Activated T-helper 2 cell treated with anti-CD3 and anti-CD28 coated beads, Interferon-gamma antibody, Interleukin-2, Interleukin-4, amounts not matched to agents 10 μg/mL and 5 μg/mL and 100 μg/mL, durations not matched to agents 14 hours and 24 hours and 36 hours (primary cell): ENCODE data around the gene HSBP1L1. TPM values are rescaled to one million over a fixed set of nuclear protein-coding genes. Genes with fewer than 3 reads are reported as not detected.
A peak's percentile ranks its signal among the peaks of the same experiment; 100 is the strongest.
"Not testable (repeated sequence)": the region's sequence is repeated elsewhere in the genome, so short reads cannot be mapped to it uniquely, and the experiment has no call there.

Source experiments
- DNase-seq: peaks from one replicate; pipeline ENCODE4 v3.0.0; 2021; ENCODE audit warnings: low spot score
- H3K27ac Mint-ChIP-seq: one replicate; pipeline ENCODE4 v1.8.0; 2021; ENCODE audit warnings: mixed read lengths
- H3K27me3 Mint-ChIP-seq: one replicate; pipeline ENCODE4 v1.8.0; 2021; ENCODE audit warnings: low read depth, mixed read lengths
- H3K36me3 Mint-ChIP-seq: one replicate; pipeline ENCODE4 v1.8.0; 2021; ENCODE audit warnings: low read depth, mixed read lengths
- H3K4me1 Mint-ChIP-seq: one replicate; pipeline ENCODE4 v1.8.0; 2021; ENCODE audit warnings: low read depth, mixed read lengths
- H3K4me3 Mint-ChIP-seq: one replicate; pipeline ENCODE4 v1.8.0; 2021; ENCODE audit warnings: low read depth, mild to moderate bottlenecking, moderate library complexity, mixed read lengths
- H3K9me3 Mint-ChIP-seq: one replicate; pipeline ENCODE4 v1.8.0; 2021; ENCODE audit warnings: mixed read lengths
- intact Hi-C: fragments of 100-400 bp; cut with micrococcal nuclease; formaldehyde crosslinking; loops from one replicate; pipeline ENCODE4 v1.15.1; 2023
- total RNA-seq: library from RNA; stranded (reverse); gene quantifications from 2 replicates; pipeline ENCODE4 v1.2.3, GENCODE V29; 2022

HSBP1L1 gene
- total RNA-seq, 1 donor from 2014 or later: 12.0 TPM

- no peaks in the 10 kb centered on the region for H3K27me3 Mint-ChIP-seq
- peaks cover 28% of the 10 kb centered on the region for H3K4me1 Mint-ChIP-seq
- peaks cover 26% of the 10 kb centered on the region for H3K36me3 Mint-ChIP-seq
- peak overlapping the region; percentile 17 for H3K4me3 Mint-ChIP-seq
- intact Hi-C loops: loop anchor here (10.0 kb wide), 1 partner anchor 428 kb away; no protein-coding TSS in a partner anchor
- no peaks in the 10 kb centered on the region for H3K9me3 Mint-ChIP-seq
- no peak for DNase-seq
- H3K27ac Mint-ChIP-seq: no peak overlapping the region
Observed at GRCh38 chr18:79952456-79952995, 11.9 kb upstream of the HSBP1L1 start.

- no peak overlapping the region for H3K27ac Mint-ChIP-seq
- peaks cover 22% of the 10 kb centered on the region for H3K36me3 Mint-ChIP-seq
- DNase-seq: no peak
- no peaks in the 10 kb centered on the region for H3K9me3 Mint-ChIP-seq
- H3K4me1 Mint-ChIP-seq: peaks cover 26% of the 10 kb centered on the region
- H3K27me3 Mint-ChIP-seq: no peaks in the 10 kb centered on the region
- H3K4me3 Mint-ChIP-seq: peak overlapping the region; percentile 26
- intact Hi-C loops: loop anchor here (10.0 kb wide), 1 partner anchor 428 kb away; no protein-coding TSS in a partner anchor
Observed at GRCh38 chr18:79952996-79953559, 11.4 kb upstream of the HSBP1L1 start.

- peak overlapping the region; percentile 52 for H3K27ac Mint-ChIP-seq
- H3K36me3 Mint-ChIP-seq: peaks cover 12% of the 10 kb centered on the region
Observed at GRCh38 chr18:79953971-79954651, 10.3 kb upstream of the HSBP1L1 start.

DNA sequence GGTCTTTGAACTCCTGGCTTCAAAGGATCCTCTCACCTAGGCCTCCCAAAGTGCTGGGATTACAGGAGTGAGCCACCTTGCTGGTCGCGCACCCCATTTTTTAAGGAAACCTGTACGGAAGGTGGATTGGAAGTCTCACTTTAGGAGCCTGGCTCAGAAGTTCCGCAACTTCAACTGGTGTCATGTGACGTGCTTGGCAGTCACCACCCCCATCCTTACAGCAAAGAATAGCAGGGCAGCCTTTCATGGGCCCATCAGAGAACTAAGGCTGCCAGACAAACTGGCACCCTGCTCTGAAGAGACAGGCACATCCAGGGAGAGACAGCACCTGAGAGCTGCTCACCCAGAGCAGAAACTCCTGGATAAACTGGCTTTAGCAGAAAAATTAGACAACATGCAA lies 9.7 kb upstream of the HSBP1L1 start:
- Mint-ChIP-seq H3K4me3 (no peak overlapping the region), H3K27ac (no peak overlapping the region)
- intact Hi-C loops: loop anchor here (10.0 kb wide), 1 partner anchor 430 kb away; no protein-coding TSS in a partner anchor

More at GRCh38 chr18:79953971-79954651, 10.3 kb upstream of the HSBP1L1 start:
- Mint-ChIP-seq H3K4me3 (no peak overlapping the region), H3K4me1 (peaks cover 24% of the 10 kb centered on the region), H3K27me3 (no peaks in the 10 kb centered on the region), H3K9me3 (no peaks in the 10 kb centered on the region)
- no peak for DNase-seq
- intact Hi-C loops: loop anchor here (10.0 kb wide), 1 partner anchor 429 kb away; no protein-coding TSS in a partner anchor

GRCh38 chr18:79955302-79956075 lies 9.0 kb upstream of the HSBP1L1 start:
- H3K27me3 Mint-ChIP-seq: no peaks in the 10 kb centered on the region
- no peaks in the 10 kb centered on the region for H3K9me3 Mint-ChIP-seq
- H3K4me3 Mint-ChIP-seq: no peak overlapping the region
- no peak overlapping the region for H3K27ac Mint-ChIP-seq
- intact Hi-C loops: loop anchor here (10.0 kb wide), 1 partner anchor 431 kb away; no protein-coding TSS in a partner anchor
- H3K36me3 Mint-ChIP-seq: peaks cover under 1% of the 10 kb centered on the region
- DNase-seq: no peak
- peaks cover 25% of the 10 kb centered on the region for H3K4me1 Mint-ChIP-seq

More for the DNA sequence above, 9.7 kb upstream of the HSBP1L1 start:
- Mint-ChIP-seq H3K4me1 (peaks cover 22% of the 10 kb centered on the region), H3K36me3 (peaks cover 5% of the 10 kb centered on the region), H3K9me3 (no peaks in the 10 kb centered on the region), H3K27me3 (no peaks in the 10 kb centered on the region)
- DNase-seq: no peak

DNA sequence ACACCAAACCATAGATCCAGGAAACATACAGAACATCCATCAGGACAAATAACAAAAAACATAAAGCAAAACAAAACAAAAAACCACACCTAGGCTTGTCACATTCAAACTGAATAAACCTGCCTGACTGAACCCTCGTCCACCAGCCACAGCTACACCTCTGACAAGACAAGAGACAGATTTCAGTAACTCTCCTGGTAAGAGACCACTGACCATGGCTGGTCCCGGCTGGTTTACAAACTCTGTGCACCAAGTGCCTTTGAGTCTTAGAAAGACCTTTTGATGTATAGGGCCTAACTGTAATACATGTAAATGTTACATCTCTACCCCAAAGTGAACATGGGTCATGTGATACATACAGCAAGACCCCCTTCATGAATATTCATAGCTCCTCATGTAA lies 8.2 kb upstream of the HSBP1L1 start:
- peaks cover 29% of the 10 kb centered on the region for H3K4me1 Mint-ChIP-seq
- no peaks in the 10 kb centered on the region for H3K36me3 Mint-ChIP-seq
- no peak for DNase-seq
- intact Hi-C loops: loop anchor here (10.0 kb wide), 1 partner anchor 431 kb away; no protein-coding TSS in a partner anchor
- no peak overlapping the region for H3K4me3 Mint-ChIP-seq
- H3K27me3 Mint-ChIP-seq: no peaks in the 10 kb centered on the region
- no peaks in the 10 kb centered on the region for H3K9me3 Mint-ChIP-seq
- no peak overlapping the region for H3K27ac Mint-ChIP-seq

DNA sequence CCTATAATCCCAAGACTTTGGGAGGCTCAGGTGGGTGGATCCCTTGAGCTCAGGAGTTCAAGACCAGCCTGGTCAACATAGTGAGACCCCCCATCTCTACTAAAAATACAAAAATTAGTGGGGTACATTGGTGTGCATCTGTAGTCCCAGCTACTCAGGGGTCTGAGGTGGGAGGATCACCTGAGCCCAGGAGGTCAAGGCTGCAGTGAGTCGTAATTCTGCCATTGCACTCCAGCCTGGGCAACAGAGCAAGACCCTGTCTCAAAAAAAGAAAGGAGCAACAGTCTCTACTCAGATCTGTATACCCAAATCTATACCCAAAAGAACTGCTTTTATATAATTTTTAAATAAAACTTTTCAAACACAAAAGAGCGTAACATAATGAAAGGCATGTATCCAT lies 5.5 kb upstream of the HSBP1L1 start:
- intact Hi-C loops: loop anchor here (10.0 kb wide), 1 partner anchor 434 kb away; no protein-coding TSS in a partner anchor
- Mint-ChIP-seq H3K27me3 (no peaks in the 10 kb centered on the region), H3K4me3 (no peak overlapping the region)

GRCh38 chr18:79960161-79960801 lies 4.2 kb upstream of the HSBP1L1 start:
- DNase-seq, H3K27ac Mint-ChIP-seq, H3K4me3 Mint-ChIP-seq, H3K9me3 Mint-ChIP-seq, H3K36me3 Mint-ChIP-seq, H3K27me3 Mint-ChIP-seq: not testable (repeated sequence)
- peaks cover 42% of the 10 kb centered on the region for H3K4me1 Mint-ChIP-seq
- intact Hi-C loops: loop anchor here (5.0 kb wide), 4 partner anchors 53 to 278 kb away; partner anchors contain the start of gene ADNP2

More for the DNA sequence above, 5.5 kb upstream of the HSBP1L1 start:
- DNase-seq: no peak
- Mint-ChIP-seq H3K36me3 (no peaks in the 10 kb centered on the region), H3K9me3 (no peaks in the 10 kb centered on the region), H3K4me1 (peaks cover 44% of the 10 kb centered on the region), H3K27ac (no peak overlapping the region)

GRCh38 chr18:79960921-79961526 lies 3.4 kb upstream of the HSBP1L1 start:
- peaks cover 42% of the 10 kb centered on the region for H3K4me1 Mint-ChIP-seq
- intact Hi-C loops: loop anchor here (5.0 kb wide), 4 partner anchors 54 to 279 kb away; partner anchors contain the start of gene ADNP2
- no peaks in the 10 kb centered on the region for H3K27me3 Mint-ChIP-seq
- DNase-seq: no peak
- no peak overlapping the region for H3K27ac Mint-ChIP-seq
- H3K9me3 Mint-ChIP-seq: no peaks in the 10 kb centered on the region
- no peak overlapping the region for H3K4me3 Mint-ChIP-seq
- H3K36me3 Mint-ChIP-seq: no peaks in the 10 kb centered on the region

GRCh38 chr18:79961527-79962291 lies 2.7 kb upstream of the HSBP1L1 start:
- intact Hi-C loops: loop anchor here (5.0 kb wide), 4 partner anchors 54 to 279 kb away; partner anchors contain the start of gene ADNP2
- Mint-ChIP-seq H3K27ac (no peak overlapping the region), H3K27me3 (no peaks in the 10 kb centered on the region), H3K36me3 (no peaks in the 10 kb centered on the region), H3K9me3 (no peaks in the 10 kb centered on the region), H3K4me1 (peaks cover 39% of the 10 kb centered on the region), H3K4me3 (no peak overlapping the region)
- DNase-seq: no peak

DNA sequence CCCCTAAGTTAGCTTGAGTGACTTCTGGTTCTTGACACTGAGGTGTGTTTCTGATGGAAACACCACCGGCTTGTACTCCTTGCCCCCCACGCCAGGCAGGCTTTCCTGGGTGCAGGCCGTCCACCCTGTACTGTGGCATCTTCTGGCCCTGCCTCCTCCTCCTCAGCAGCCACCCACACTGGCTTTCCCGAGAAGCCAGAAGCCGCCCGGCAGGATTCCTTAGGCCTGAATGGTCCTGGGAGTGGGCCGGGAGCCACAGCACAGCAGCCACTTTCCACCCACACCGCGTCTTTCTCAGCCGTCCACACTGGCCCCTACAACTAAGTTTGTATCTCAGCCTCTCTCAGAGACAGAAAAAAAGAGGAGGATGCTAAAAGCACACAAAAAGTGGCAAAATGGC lies 2.1 kb upstream of the HSBP1L1 start:
- intact Hi-C loops: loop anchor here (5.0 kb wide), 4 partner anchors 55 to 280 kb away; partner anchors contain the start of gene ADNP2
- Mint-ChIP-seq H3K9me3 (no peaks in the 10 kb centered on the region), H3K4me3 (no peak overlapping the region), H3K27ac (no peak overlapping the region), H3K36me3 (peaks cover 4% of the 10 kb centered on the region), H3K4me1 (peaks cover 40% of the 10 kb centered on the region), H3K27me3 (no peaks in the 10 kb centered on the region)
- no peak for DNase-seq
